ENCODE measurements around the gene ADCY7.

- TF ChIP-seq POLR2A (IDR thresholded peaks at IDR 0.05): no peak
- no peak for TF ChIP-seq POLR2AphosphoS5 (IDR thresholded peaks at IDR 0.05)
- no peak for TF ChIP-seq CTCF (IDR thresholded peaks at IDR 0.05)
- no peak for TF ChIP-seq EP300 (IDR thresholded peaks at IDR 0.05)
Observed at GRCh38 chr16:50300942-50301625, 34.7 kb downstream of the ADCY7 start.
